GM12872 (cell line): ENCODE data around the gene HERPUD2.

Source experiments
- TF ChIP-seq, protein P1 (sequence below): IDR thresholded peaks from 3 replicates; pipeline ENCODE4 v1.5.1; 2011; ENCODE audit warnings: low read depth, mild to moderate bottlenecking, low read length, moderate library complexity; ENCODE audit not compliant: insufficient read depth

Gene HERPUD2

DNA sequence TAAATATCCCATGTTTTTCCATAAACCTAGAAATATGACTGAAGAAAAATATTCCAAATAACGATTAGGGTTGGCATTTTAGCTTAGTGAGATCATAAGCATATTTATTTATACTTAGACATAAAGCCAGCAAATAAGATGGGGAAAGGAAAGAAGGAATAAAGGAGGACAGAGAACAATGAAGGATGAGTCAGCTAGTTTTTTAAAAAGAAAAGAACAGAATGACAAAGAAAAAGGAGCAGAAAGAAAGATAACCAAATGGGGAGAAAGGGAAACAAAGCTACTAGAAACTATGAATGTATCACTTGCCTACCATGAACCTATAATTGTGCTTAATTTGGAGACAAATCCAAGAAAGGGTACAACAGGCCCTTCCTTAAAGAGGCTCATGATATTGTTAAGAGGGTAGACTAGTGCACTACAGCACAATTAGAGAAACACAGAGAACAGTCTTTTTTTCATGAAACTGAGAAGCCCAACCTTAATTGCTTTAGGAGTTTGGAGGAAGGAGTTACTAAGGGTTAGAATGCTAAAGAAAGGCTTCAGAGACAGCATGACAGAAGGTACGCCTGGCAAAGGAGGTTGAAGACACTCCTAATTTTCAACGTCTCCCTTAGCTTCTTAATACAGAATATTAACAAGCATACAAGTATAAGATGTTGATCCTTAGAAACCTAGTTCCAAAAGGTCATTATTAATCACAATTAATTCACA lies 23.9 kb downstream of the HERPUD2 start:
- TF ChIP-seq, protein P1, sequence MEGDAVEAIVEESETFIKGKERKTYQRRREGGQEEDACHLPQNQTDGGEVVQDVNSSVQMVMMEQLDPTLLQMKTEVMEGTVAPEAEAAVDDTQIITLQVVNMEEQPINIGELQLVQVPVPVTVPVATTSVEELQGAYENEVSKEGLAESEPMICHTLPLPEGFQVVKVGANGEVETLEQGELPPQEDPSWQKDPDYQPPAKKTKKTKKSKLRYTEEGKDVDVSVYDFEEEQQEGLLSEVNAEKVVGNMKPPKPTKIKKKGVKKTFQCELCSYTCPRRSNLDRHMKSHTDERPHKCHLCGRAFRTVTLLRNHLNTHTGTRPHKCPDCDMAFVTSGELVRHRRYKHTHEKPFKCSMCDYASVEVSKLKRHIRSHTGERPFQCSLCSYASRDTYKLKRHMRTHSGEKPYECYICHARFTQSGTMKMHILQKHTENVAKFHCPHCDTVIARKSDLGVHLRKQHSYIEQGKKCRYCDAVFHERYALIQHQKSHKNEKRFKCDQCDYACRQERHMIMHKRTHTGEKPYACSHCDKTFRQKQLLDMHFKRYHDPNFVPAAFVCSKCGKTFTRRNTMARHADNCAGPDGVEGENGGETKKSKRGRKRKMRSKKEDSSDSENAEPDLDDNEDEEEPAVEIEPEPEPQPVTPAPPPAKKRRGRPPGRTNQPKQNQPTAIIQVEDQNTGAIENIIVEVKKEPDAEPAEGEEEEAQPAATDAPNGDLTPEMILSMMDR = no peak

DNA sequence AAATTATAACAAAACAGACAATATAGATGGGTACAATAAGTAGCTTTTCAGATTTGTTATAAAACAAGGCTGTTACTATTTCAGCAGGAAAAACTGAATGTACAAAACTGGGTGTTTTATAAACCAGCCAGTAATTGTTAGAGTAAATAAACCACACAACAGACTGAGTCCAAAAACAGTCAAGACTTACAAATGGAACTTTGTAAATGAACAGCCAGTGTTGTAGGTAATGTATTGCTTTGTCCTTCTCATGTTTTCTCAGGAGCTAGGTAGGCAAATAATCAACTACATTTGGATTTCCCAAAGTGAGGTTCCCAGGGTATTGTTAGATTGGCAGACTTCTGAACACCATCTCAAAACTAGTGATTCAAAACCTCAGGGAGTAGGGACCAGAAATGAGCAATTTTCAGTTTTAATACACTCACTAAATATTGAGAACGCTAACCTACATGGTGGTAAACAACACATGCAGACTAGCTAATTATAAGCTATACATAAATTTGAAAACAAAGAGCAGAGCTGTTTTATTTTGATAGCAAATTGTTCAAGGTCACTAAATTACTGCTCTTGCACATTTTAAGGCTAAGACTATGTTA lies 36.2 kb downstream of the HERPUD2 start:
- TF ChIP-seq, protein P1 = no peak

DNA sequence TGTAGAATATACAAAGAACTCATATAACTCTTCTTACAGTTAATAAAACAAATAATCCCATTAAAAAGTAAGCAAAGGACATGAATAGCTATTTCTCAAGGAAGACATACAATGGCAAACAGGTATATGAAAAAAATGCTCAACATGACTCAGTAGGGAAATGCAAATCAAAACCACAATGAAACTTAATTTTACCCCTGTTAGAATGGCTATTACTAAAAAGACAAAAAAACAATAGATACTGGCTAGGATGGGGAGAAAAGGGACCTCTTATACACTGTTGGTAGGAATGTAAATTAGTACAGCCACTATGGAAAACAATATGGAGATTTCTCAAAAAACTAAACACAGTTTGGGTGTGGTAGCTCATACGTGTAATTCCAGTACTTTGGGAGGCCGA lies 37.8 kb downstream of the HERPUD2 start:
- TF ChIP-seq, protein P1 = no peak

DNA sequence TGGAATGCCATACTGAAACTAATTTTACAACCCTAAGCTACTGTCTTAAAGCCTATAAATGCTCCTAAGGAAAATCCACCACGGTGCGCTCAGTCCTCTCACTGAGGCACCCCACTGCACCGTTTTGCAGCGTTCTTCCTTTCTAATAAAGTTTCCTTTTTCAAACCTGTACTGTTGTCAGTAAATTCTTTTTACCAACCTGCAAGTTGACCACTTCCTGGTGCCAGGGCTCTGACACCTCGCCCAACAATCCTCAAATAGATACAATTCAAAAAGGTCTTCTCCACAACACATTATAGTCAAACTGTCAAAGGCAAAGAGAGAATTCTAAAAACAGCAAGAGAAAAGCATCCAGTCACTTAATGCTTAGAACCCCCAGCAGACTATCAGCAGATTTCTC lies 42.8 kb downstream of the HERPUD2 start:
- TF ChIP-seq, protein P1 = no peak

DNA sequence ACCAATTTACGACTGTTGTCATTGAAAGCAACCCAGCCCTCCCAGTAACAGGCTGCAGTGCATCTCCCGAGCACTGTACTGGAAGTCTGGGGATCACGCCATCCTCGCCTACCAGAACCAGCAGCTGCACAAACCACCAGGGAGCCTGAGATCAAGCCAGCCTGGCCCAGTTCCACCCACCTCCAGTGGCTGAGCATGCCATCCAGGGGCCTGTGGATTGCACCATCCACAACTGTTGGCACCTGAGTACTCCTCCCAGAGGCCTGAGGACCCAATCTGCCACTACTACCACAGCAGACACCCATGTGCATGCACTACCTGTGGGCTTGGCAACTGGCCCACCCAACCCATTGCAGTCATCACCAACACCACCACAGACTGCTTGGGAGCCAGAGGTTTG lies 44.2 kb downstream of the HERPUD2 start:
- TF ChIP-seq, protein P1 = no peak

DNA sequence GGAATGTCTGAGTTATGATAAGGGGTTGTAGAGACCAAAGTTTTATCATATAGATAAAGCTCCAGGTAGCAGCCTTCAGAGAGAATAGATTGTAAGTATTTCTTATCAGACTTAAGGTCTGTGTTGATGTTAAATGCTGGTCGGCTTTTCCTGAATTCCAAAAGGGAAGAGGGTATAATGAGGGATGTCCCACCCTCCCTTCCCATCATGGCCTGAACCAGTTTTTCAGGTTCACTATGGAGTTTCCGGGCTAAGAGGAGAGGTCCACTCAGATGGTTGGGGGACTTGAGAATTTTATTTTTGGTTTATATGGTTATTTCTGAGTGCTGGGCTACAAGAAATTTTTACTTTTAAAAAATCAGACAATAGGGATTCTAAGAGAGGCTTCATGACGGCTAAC lies 45.2 kb downstream of the HERPUD2 start:
- TF ChIP-seq, protein P1 = no peak

DNA sequence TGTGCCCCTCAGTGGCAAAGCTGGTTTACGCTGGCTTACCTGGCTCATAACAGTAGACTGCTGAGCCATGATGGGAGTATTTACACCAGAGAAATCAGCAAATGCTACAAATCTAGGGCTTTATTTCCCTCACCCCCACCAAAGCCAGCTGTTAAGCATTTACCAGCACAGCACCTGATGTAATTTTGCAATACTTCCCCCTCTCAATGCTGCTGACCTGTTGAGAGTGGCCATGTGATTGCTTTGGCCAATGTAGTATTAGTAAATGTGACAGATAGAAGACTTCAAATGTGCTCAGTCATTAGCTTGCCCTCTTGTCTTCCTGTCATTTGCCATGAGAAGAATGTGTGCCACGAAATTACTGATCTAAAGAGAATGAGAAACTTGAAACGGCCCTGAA lies 46.6 kb downstream of the HERPUD2 start:
- TF ChIP-seq, protein P1 = no peak
